H9 (cell line): ENCODE measurements around the gene CWH43. TPM values are rescaled to one million over a fixed set of nuclear protein-coding genes. Genes with fewer than 3 reads are reported as not detected.

Experiments
- DNase-seq: peaks from one replicate; pipeline ENCODE4 v3.0.0-alpha.2; 2017
- H2AFZ ChIP-seq: one replicate; pipeline ENCODE4 v1.6.1; 2013; ENCODE audit warnings: mild to moderate bottlenecking, low read length, control low read depth, moderate library complexity
- H2AK5ac ChIP-seq: 2 replicates; pipeline ENCODE4 v1.6.1; 2013; ENCODE audit warnings: low read length, control low read depth, mixed read lengths; ENCODE audit not compliant: insufficient read length
- H2BK120ac ChIP-seq: one replicate; pipeline ENCODE4 v1.6.1; 2013; ENCODE audit warnings: low read depth, mild to moderate bottlenecking, low read length, control low read depth, inconsistent platforms; ENCODE audit not compliant: poor library complexity, severe bottlenecking
- H2BK12ac ChIP-seq: 2 replicates; pipeline ENCODE4 v1.6.1; 2013; ENCODE audit warnings: low read length, control low read depth, mixed read lengths, low read depth; ENCODE audit not compliant: insufficient read length
- H2BK15ac ChIP-seq: 2 replicates; pipeline ENCODE4 v1.6.1; 2013; ENCODE audit warnings: low read depth, low read length, control low read depth
- H2BK20ac ChIP-seq: one replicate; pipeline ENCODE4 v1.6.1; 2013; ENCODE audit warnings: low read depth, mild to moderate bottlenecking, low read length, control low read depth, inconsistent platforms; ENCODE audit not compliant: poor library complexity, severe bottlenecking
- H2BK5ac ChIP-seq: 2 replicates; pipeline ENCODE4 v1.6.1; 2013; ENCODE audit warnings: low read length, control low read depth, mixed read lengths; ENCODE audit not compliant: insufficient read length
- H3K14ac ChIP-seq: 2 replicates; pipeline ENCODE4 v1.6.1; 2013; ENCODE audit warnings: low read length, control low read depth; ENCODE audit not compliant: insufficient read depth
- H3K18ac ChIP-seq: 2 replicates; pipeline ENCODE4 v1.6.1; 2013; ENCODE audit warnings: low read depth, mild to moderate bottlenecking, mixed read lengths, low read length, control low read depth; ENCODE audit not compliant: insufficient read length
- H3K23ac ChIP-seq: 2 replicates; pipeline ENCODE4 v1.6.1; 2013; ENCODE audit warnings: low read length, control low read depth, mixed read lengths, low read depth; ENCODE audit not compliant: insufficient read length
- H3K23me2 ChIP-seq: 2 replicates; pipeline ENCODE4 v1.6.1; 2013; ENCODE audit warnings: low read depth, mild to moderate bottlenecking, mixed read lengths, low read length, control low read depth; ENCODE audit not compliant: insufficient read length, poor library complexity, severe bottlenecking
- H3K27ac ChIP-seq: 2 replicates; pipeline ENCODE4 v1.5.1; 2013; ENCODE audit warnings: low read length, control low read depth, mixed read lengths, low read depth; ENCODE audit not compliant: insufficient read length
- H3K27me3 ChIP-seq: 2 replicates; pipeline ENCODE4 v1.6.1; 2013; ENCODE audit warnings: low read length, control low read depth, inconsistent platforms; ENCODE audit not compliant: insufficient read depth
- H3K4ac ChIP-seq: 2 replicates; pipeline ENCODE4 v1.6.1; 2013; ENCODE audit warnings: low read depth, mild to moderate bottlenecking, control low read depth, inconsistent platforms, low read length, moderate library complexity
- H3K4me1 ChIP-seq: 2 replicates; pipeline ENCODE4 v1.6.1; 2013; ENCODE audit warnings: low read length, control low read depth, inconsistent platforms; ENCODE audit not compliant: insufficient read depth
- H3K4me2 ChIP-seq: 2 replicates; pipeline ENCODE4 v1.6.1; 2013; ENCODE audit warnings: low read length, control low read depth, mixed read lengths; ENCODE audit not compliant: insufficient read length, insufficient read depth
- H3K56ac ChIP-seq: 2 replicates; pipeline ENCODE4 v1.6.1; 2013; ENCODE audit warnings: low read depth, mild to moderate bottlenecking, mixed read lengths, low read length, control low read depth; ENCODE audit not compliant: insufficient read length
- H3K79me1 ChIP-seq: 2 replicates; pipeline ENCODE4 v1.6.1; 2013; ENCODE audit warnings: low read depth, mild to moderate bottlenecking, moderate library complexity, low read length, control low read depth, inconsistent platforms; ENCODE audit not compliant: insufficient read depth, poor library complexity, severe bottlenecking
- H3K79me2 ChIP-seq: 2 replicates; pipeline ENCODE4 v1.6.1; 2013; ENCODE audit warnings: low read length, control low read depth, inconsistent platforms; ENCODE audit not compliant: insufficient read depth
- H3K9ac ChIP-seq: 2 replicates; pipeline ENCODE4 v1.6.1; 2013; ENCODE audit warnings: low read length, control low read depth, mixed read lengths; ENCODE audit not compliant: insufficient read length; ENCODE audit errors: extremely low read depth
- H3K9me3 ChIP-seq: one replicate; pipeline ENCODE4 v1.6.1; 2013; ENCODE audit warnings: low read depth, low read length, inconsistent platforms; ENCODE audit not compliant: control insufficient read depth
- H3T11ph ChIP-seq: one replicate; pipeline ENCODE4 v1.6.1; 2013; ENCODE audit warnings: mild to moderate bottlenecking, low read length, control low read depth, inconsistent platforms
- H4K20me1 ChIP-seq: one replicate; pipeline ENCODE4 v1.6.1; 2013; ENCODE audit not compliant: control insufficient read depth, insufficient read length, insufficient read depth
- H4K5ac ChIP-seq: 2 replicates; pipeline ENCODE4 v1.6.1; 2013; ENCODE audit warnings: low read depth, mild to moderate bottlenecking, mixed read lengths, low read length, control low read depth; ENCODE audit not compliant: insufficient read length
- H4K8ac ChIP-seq: replicated peaks from 2 replicates; pipeline ENCODE4 v1.6.1; 2013; ENCODE audit warnings: low read length, control low read depth, mixed read lengths, low read depth; ENCODE audit not compliant: insufficient read length
- H4K91ac ChIP-seq: 2 replicates; pipeline ENCODE4 v1.6.1; 2013; ENCODE audit warnings: low read depth, mild to moderate bottlenecking, moderate library complexity, mixed read lengths, low read length, control low read depth; ENCODE audit not compliant: insufficient read length
- H3K27ac Mint-ChIP-seq, 3 experiments: 2 replicates in 2 of 3; 3 replicates in 1 of 3; pipeline ENCODE4 v1.8.0; 2020 to 2021; ENCODE audit warnings: mixed read lengths in 3 of 3, mild to moderate bottlenecking in 1 of 3, moderate library complexity in 1 of 3
- H3K27me3 Mint-ChIP-seq: 2 replicates; pipeline ENCODE4 v1.8.0; 2021; ENCODE audit warnings: low read depth, mild to moderate bottlenecking, moderate library complexity, mixed read lengths
- H3K36me3 Mint-ChIP-seq, 3 experiments: 2 replicates in 2 of 3; 3 replicates in 1 of 3; pipeline ENCODE4 v1.8.0; 2020 to 2021; ENCODE audit warnings: low read depth in 3 of 3, mixed read lengths in 3 of 3; ENCODE audit not compliant: insufficient read depth in 1 of 3
- H3K4me1 Mint-ChIP-seq, 2 experiments: 2 replicates each; pipeline ENCODE4 v1.8.0; 2020; ENCODE audit warnings: mixed read lengths in 2 of 2
- H3K4me3 Mint-ChIP-seq, 2 experiments: 2 replicates in 1 of 2; 3 replicates in 1 of 2; pipeline ENCODE4 v1.8.0; 2020 to 2021; ENCODE audit warnings: mild to moderate bottlenecking in 2 of 2, mixed read lengths in 2 of 2, moderate library complexity in 1 of 2
- H3K9me3 Mint-ChIP-seq, 2 experiments: 2 replicates in 1 of 2; 3 replicates in 1 of 2; pipeline ENCODE4 v1.8.0; 2020; ENCODE audit warnings: mild to moderate bottlenecking in 2 of 2, mixed read lengths in 2 of 2, moderate library complexity in 1 of 2
- WGBS: extraction: QIAGEN DNeasy Blood & Tissue Kit; methylation state at CpG from one replicate; pipeline ENCODE4 v1.1.7; 2013; ENCODE audit warnings: missing lambda C conversion rate, low lambda C conversion rate, mixed read lengths; ENCODE audit not compliant: insufficient read length; ENCODE audit errors: extremely low coverage; 5-methylcytosine and 5-hydroxymethylcytosine counted together
- total RNA-seq: library from RNA; stranded (reverse); gene quantifications from 2 replicates; pipeline ENCODE4 v1.2.1, GENCODE V29; 2021
- TF ChIP-seq, protein P1 (sequence below): fragments of 200-600 bp; sonication (generic); conservative IDR thresholded peaks from 3 replicates; pipeline ENCODE4 v1.8.0; 2021; ENCODE audit warnings: antibody characterized with exemption, mild to moderate bottlenecking

CWH43 gene
- total RNA-seq, 1 experiment from 2014 or later, result not detected

DNA sequence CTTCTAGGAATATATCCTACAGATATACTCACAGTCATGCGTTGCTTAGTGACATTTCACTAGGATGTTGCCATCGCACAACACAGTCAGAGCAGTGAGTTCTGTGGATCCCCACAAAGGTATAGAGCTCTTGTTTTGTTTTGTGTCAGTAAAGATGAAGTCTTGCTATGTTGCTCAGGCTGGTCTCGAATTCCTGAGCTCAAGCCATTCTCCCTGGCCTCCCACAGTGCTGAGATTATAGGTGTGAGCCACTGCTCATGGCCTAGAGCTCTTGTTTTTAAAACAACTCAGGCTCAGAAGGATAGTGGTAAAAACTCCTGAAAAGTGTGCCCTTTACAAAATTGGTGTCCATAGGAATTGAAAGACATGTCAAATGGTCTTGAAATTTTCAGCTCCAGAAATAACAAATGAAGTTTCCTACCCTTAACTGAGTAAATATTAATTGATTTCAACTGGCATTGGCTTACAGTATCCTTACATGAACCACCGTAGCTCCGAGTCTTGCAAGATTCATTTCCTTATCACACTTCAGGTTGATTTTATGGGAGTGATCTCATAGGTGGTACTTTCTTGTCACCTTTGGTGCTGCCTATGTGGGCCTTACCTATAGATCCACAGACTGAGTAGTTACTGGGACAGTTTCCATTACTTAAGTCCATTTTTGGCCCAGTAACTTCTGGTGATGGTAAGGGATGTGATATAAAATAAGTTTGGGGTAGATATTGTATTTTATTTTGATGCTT, 3.6 kb downstream of the CWH43 start:
- DNase-seq, result no peak
- no peak overlapping the region for H3K56ac ChIP-seq
- Mint-ChIP-seq H3K36me3 (peaks cover 0 to 2% (median 0%) of the 10 kb centered on the region in 3 experiments; a peak in 3 of 7 replicates), H3K27ac (no peak overlapping the region), H3K4me1 (no peaks in the 10 kb centered on the region), H3K27me3 (peaks cover 45% of the 10 kb centered on the region), H3K4me3 (no peak overlapping the region), H3K9me3 (peaks cover 47 to 51% of the 10 kb centered on the region in 2 experiments)
- no peaks in the 10 kb centered on the region for H3K79me2 ChIP-seq
- no peak overlapping the region for H2BK20ac ChIP-seq
- TF ChIP-seq, protein P1, sequence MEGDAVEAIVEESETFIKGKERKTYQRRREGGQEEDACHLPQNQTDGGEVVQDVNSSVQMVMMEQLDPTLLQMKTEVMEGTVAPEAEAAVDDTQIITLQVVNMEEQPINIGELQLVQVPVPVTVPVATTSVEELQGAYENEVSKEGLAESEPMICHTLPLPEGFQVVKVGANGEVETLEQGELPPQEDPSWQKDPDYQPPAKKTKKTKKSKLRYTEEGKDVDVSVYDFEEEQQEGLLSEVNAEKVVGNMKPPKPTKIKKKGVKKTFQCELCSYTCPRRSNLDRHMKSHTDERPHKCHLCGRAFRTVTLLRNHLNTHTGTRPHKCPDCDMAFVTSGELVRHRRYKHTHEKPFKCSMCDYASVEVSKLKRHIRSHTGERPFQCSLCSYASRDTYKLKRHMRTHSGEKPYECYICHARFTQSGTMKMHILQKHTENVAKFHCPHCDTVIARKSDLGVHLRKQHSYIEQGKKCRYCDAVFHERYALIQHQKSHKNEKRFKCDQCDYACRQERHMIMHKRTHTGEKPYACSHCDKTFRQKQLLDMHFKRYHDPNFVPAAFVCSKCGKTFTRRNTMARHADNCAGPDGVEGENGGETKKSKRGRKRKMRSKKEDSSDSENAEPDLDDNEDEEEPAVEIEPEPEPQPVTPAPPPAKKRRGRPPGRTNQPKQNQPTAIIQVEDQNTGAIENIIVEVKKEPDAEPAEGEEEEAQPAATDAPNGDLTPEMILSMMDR, result no peak
- no peak overlapping the region for H4K91ac ChIP-seq
- H2AK5ac ChIP-seq, result no peak overlapping the region
- H3K9me3 ChIP-seq, result peaks cover 26% of the 10 kb centered on the region
- peaks cover 6% of the 10 kb centered on the region for H3K23me2 ChIP-seq
- no peak overlapping the region for H3T11ph ChIP-seq
- WGBS, result no CpG with 5 or more reads among the region's 5 CpGs
- H3K4me2 ChIP-seq, result no peak overlapping the region
- H2BK15ac ChIP-seq, result no peak overlapping the region
- no peak overlapping the region for H4K5ac ChIP-seq
- H2BK12ac ChIP-seq, result no peak overlapping the region
- H2AFZ ChIP-seq, result no peak overlapping the region
- no peak overlapping the region for H2BK5ac ChIP-seq
- H4K20me1 ChIP-seq, result no peaks in the 10 kb centered on the region
- H3K4me1 ChIP-seq, result no peaks in the 10 kb centered on the region
- H4K8ac ChIP-seq, result no peak overlapping the region
- no peak overlapping the region for H3K4ac ChIP-seq
- H3K27ac ChIP-seq, result no peak overlapping the region
- H3K23ac ChIP-seq, result no peak overlapping the region
- no peak overlapping the region for H2BK120ac ChIP-seq
- no peak overlapping the region for H3K18ac ChIP-seq
- H3K79me1 ChIP-seq, result no peaks in the 10 kb centered on the region
- peaks cover 10% of the 10 kb centered on the region; the same call in 1 of the 2 replicates for H3K27me3 ChIP-seq
- no peak overlapping the region for H3K9ac ChIP-seq
- no peak overlapping the region for H3K14ac ChIP-seq
